Measurements from ENCODE around the gene PRG2.

- TF ChIP-seq POLR2A (IDR thresholded peaks at IDR 0.05): no peak
- TF ChIP-seq CTCF (IDR thresholded peaks at IDR 0.05): no peak
Measured at GRCh38 chr11:57357856-57358255, 32.6 kb downstream of the PRG2 start.
